ENCODE data around the gene SMS.

The SMS gene

GRCh38 chrX:22039541-22039940, 99.0 kb downstream of the SMS start:
- DNase-seq (ENCODE audit: low read depth in 2 of 2) = no peak

- DNase-seq (ENCODE audit: low read depth in 2 of 2) = no peak
Observed at GRCh38 chrX:22040184-22040583, 99.7 kb downstream of the SMS start.

- no peak for DNase-seq (ENCODE audit: low read depth in 2 of 2)
Observed at GRCh38 chrX:22041907-22042530, 101.5 kb downstream of the SMS start.

GRCh38 chrX:22043872-22044271, 103.4 kb downstream of the SMS start:
- DNase-seq (ENCODE audit: low read depth in 2 of 2) = no peak
